ENCODE results near the gene CRADD.

DNA sequence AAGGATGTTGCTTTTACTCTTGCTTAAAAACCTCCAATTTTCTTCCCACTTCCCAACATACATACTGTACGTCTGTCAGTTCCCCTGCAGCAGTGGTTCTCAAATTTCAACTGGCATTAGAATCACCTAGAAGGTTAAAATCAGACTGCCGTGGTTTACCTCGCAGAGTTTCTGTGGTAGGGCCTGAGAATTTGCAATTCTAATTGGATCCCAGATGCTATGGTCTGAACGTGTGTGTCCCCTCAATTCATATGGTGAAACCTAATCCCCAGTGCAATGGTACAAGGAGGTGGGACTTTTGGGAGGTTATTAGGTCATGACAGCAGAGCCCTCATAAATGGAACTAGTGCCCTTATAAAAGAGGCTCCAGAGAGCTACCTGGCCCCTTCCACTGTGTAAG, 226.9 kb downstream of the CRADD start:
- TF ChIP-seq POLR2A (IDR thresholded peaks at IDR 0.05) (no peak), CTCF (IDR thresholded peaks at IDR 0.05) (no peak)

All from body of pancreas (tissue), 4 donors.